Measurements from ENCODE around the gene INTS14.

INTS14 gene

DNA sequence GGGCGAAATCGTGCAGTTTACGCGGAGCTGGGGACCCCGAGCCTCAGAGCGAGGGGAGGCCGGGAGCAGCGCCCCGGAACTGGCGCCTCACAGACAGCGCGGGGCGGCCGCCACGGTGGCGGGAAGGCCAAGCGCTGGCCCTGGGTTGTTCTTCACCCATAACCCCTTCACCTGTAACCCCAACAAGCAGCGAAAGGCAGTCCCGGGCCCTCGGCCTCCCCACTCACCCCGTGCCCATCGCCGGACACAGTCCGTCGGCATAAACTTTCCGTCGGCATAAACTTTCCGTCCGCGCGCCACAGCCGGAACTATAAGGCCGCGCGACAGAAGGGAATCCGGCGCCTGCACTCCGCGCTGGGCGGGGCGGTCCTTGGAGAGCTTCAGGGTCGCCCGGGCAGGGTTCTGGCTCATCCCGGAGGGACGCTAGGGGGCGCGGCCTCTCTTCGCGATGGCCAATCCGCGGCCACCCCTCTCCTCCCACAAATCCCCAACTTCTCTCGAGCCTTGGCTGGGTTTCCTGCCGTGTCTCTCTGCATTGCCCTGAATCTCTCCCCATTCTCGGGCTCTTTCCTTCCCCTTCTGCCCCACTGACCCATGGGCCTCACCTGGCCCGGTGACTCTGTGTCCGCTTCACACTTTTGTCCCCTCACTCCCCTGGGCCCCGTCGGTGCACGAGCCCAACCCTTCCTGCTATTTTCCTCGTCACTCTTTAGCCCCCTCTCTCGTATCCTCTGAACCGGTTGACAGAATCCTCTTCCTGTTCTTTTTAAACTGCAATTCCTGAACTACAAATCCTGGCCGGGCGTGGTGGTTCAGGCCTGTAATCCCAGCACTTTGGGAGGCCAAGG lies at the start of gene INTS14:
Gene INTS14, minus strand, starts transcription at position 261 of the 848 bp plus-strand sequence. CDS start 3,751 bp downstream, outside the sequence.
- peak; percentile 98 for DNase-seq (ENCODE audit: low read depth)
- TF ChIP-seq, protein P1, sequence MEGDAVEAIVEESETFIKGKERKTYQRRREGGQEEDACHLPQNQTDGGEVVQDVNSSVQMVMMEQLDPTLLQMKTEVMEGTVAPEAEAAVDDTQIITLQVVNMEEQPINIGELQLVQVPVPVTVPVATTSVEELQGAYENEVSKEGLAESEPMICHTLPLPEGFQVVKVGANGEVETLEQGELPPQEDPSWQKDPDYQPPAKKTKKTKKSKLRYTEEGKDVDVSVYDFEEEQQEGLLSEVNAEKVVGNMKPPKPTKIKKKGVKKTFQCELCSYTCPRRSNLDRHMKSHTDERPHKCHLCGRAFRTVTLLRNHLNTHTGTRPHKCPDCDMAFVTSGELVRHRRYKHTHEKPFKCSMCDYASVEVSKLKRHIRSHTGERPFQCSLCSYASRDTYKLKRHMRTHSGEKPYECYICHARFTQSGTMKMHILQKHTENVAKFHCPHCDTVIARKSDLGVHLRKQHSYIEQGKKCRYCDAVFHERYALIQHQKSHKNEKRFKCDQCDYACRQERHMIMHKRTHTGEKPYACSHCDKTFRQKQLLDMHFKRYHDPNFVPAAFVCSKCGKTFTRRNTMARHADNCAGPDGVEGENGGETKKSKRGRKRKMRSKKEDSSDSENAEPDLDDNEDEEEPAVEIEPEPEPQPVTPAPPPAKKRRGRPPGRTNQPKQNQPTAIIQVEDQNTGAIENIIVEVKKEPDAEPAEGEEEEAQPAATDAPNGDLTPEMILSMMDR (IDR thresholded peaks at IDR 0.05; ENCODE audit: insufficient read depth, low read depth, low read length, missing control alignments) = peak; percentile 68
- peak within 1 kb of the TSS; percentile 95 for H3K4me3 ChIP-seq (ENCODE audit: low read depth, low read length)

DNA sequence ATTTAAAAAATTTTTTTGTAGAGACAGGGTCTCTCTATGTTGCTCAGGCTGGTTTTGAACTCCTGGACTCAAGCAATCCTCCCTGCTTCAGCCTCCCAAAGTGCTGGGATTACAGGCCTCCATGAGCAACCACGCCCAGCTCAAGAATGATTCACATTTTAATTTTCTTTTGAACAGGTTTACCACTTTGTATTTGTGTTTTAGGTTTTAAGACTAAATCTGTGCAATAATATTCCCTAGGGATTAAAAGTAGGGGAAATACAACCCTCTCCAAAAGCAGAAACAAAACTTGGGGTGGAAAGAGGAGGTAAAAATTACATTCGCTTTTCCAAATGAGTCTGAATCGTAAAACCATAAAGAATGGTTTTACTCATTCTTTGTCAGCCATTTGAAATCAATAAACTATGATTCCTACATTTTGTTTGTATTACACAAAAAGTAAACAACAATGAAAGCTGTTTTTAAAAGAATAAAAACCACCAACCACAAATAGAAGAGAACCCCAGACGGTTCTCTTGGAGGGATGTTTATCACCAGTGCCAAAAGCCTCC lies 48.6 kb upstream of the INTS14 start:
- no peak overlapping the region for H3K4me3 ChIP-seq (ENCODE audit: low read depth, low read length)
- no peak for DNase-seq (ENCODE audit: low read depth)
- TF ChIP-seq, protein P1 (IDR thresholded peaks at IDR 0.05; ENCODE audit: insufficient read depth, low read depth, low read length, missing control alignments) = no peak

DNA sequence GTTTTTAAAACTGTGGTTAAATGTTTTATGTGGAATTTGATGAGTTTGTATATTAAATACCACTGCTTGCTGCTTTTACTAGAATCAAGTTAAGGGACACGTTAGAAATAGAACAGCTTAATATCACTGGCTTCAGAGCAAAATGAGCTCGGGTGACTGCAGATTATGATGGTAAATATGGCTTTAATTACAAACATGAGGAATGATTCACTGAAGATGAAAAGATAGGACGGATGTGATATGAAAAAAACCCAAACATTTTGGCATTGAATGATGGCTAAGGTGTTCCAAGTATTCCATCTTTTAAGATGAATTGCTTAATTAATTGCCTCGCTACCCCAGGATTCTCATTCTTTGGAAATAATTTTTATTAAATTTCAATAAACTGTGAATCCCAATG lies 44.5 kb upstream of the INTS14 start:
- H3K4me3 ChIP-seq (ENCODE audit: low read depth, low read length) = no peak overlapping the region
- DNase-seq (ENCODE audit: low read depth) = no peak
- TF ChIP-seq, protein P1 (IDR thresholded peaks at IDR 0.05; ENCODE audit: insufficient read depth, low read depth, low read length, missing control alignments) = no peak

DNA sequence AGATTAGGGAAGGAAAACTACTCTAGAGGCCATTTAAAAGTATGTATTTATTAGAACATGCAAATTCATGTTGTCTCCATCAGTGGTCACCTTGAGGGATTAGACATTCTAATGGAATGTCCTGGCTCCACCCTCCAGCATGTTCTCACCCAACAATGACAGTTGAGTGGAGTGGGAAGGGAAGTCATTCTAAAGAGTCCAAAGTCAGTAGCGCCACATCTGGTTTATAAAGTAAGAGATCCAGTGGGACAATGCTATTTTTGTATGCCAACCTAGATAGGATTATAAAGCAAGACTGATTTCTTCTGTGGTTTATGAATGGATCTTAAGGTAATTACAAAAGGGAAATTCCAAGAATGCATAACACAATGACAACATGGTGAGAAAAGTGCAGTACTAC lies 44.1 kb upstream of the INTS14 start:
- DNase-seq (ENCODE audit: low read depth) = no peak
- no peak overlapping the region for H3K4me3 ChIP-seq (ENCODE audit: low read depth, low read length)
- TF ChIP-seq, protein P1 (IDR thresholded peaks at IDR 0.05; ENCODE audit: insufficient read depth, low read depth, low read length, missing control alignments) = no peak

DNA sequence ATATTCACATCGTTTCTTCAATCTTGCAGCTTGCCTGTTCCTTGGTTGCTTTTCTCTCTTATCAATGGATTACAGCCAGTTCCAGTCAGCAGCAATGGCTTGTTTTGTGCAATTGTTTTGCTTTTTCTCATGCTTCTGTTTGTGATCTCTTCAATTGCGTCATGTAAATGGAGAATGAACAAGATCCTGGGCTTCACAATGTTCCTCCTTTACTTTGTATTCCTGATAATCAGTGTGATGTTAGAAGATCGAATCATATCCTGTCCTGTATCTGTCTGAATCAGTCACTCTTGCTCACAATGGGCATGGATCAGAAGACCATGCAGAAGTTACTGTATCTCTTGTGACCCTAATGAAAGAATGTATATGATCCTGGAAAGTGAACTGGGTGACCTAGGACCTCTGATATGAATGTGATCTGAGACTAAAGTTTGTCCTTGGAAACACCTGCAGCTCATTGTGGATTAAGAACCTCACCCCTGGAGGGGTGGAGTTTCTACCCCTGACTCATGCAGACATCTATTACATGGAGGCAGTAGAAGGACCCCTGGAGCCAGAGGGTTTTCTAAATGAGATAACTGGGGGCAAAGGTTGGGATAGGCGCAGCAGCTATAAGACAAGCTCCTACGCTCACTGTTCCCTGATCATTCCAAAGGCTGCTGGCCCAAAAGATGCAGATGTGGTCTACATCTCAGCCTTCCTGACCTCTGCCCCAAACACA lies 43.0 kb upstream of the INTS14 start:
- H3K4me3 ChIP-seq (ENCODE audit: low read depth, low read length) = no peak overlapping the region
- DNase-seq (ENCODE audit: low read depth) = no peak
- TF ChIP-seq, protein P1 (IDR thresholded peaks at IDR 0.05; ENCODE audit: insufficient read depth, low read depth, low read length, missing control alignments) = no peak

DNA sequence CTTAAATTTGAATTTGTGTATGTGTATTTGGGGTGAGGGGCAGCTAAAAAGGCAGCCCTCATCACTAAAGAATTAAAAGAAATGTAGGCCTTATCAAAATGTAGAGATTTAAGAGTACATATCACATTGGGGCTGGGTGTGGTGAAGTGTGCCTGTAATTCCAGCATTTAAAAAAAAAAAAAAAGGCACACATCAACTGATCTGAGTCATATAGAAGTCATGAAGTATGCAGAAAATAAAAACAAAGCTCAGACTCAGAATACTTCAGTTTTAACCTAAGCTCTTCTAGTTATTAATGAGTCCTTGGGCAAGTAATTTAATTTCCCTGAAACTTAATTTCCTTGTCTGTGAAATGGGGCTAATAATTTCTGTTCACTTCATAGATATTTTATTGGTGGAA lies 42.4 kb upstream of the INTS14 start:
- no peak for DNase-seq (ENCODE audit: low read depth)
- TF ChIP-seq, protein P1 (IDR thresholded peaks at IDR 0.05; ENCODE audit: insufficient read depth, low read depth, low read length, missing control alignments) = no peak
- H3K4me3 ChIP-seq (ENCODE audit: low read depth, low read length) = no peak overlapping the region

Measured in GM12865 (cell line).